GM12878 (cell line): ENCODE results near the gene ART4. TPM values are rescaled to one million over a fixed set of nuclear protein-coding genes. Genes with fewer than 3 reads are reported as not detected.

Experiments
- ATAC-seq: fragments of 200-7000 bp; cut with Tn5 transposase; 3 replicates; pipeline ENCODE4 v1.9.1; 2020; ENCODE audit warnings: mild to moderate bottlenecking, moderate library complexity
- BruUV-seq: library from RNA; stranded (reverse); fragments of 400-500 nt; replicated peaks from 2 replicates; lab custom pipeline; 2021; lab: Mats Ljungman, UMichigan
- CTCF ChIA-PET: fragments of 300-600 bp; sonication (Branson Sonifier 250); formaldehyde crosslinking; extraction: SDS; loops from one replicate; lab custom pipeline; 2021; ENCODE audit warnings: inconsistent platforms; lab: Yijun Ruan, JAX
- POLR2A ChIA-PET: fragments of 350-600 bp; formaldehyde crosslinking; extraction: SDS; loops from one replicate; lab custom pipeline; 2021; ENCODE audit warnings: inconsistent platforms; lab: Charles Lee
- RAD21 ChIA-PET: fragments of 300-600 bp; sonication (Branson Sonifier 250); formaldehyde crosslinking; loops from one replicate; lab custom pipeline; 2023; ENCODE audit warnings: antibody characterized with exemption; ENCODE audit not compliant: unreplicated experiment; lab: Charles Lee
- SMC1A ChIA-PET: fragments of 300-600 bp; sonication (Branson Sonifier 250); formaldehyde crosslinking; loops from one replicate; lab custom pipeline; 2023; ENCODE audit not compliant: unreplicated experiment, uncharacterized antibody; lab: Charles Lee
- DNase-seq: peaks from one replicate; pipeline ENCODE4 v3.0.0-alpha.2; 2011; ENCODE audit warnings: low read depth, low spot score
- FAIRE-seq: peaks from 3 replicates; lab custom pipeline; 2011; peaks lifted over from hg19 to GRCh38; lab: Jason Lieb, UNC
- H2AFZ ChIP-seq: 2 replicates; pipeline ENCODE4 v1.6.0; 2011; ENCODE audit warnings: low read depth, low read length, control low read depth; ENCODE audit not compliant: control insufficient read depth
- H3K27ac ChIP-seq: 2 replicates; pipeline ENCODE4 v1.5.1; 2011; ENCODE audit warnings: control low read depth; ENCODE audit not compliant: control insufficient read depth, insufficient read depth
- H3K27me3 ChIP-seq, 2 experiments: replicated peaks in 1 of 2; 2 replicates each; pipeline versions ENCODE4 v1.6.0 to v1.6.1; 2011; ENCODE audit warnings: low read length in 1 of 2; ENCODE audit not compliant: control insufficient read depth in 2 of 2, insufficient read depth in 2 of 2
- H3K36me3 ChIP-seq, 2 experiments: 2 replicates each; pipeline ENCODE4 v1.5.1; 2011; ENCODE audit warnings: low read length in 1 of 2; ENCODE audit not compliant: control insufficient read depth in 2 of 2, insufficient read depth in 2 of 2
- H3K4me1 ChIP-seq: 2 replicates; pipeline ENCODE4 v1.6.1; 2011; ENCODE audit warnings: mild to moderate bottlenecking, low read length, moderate library complexity, mixed read lengths; ENCODE audit not compliant: control insufficient read depth, insufficient read depth
- H3K4me2 ChIP-seq: 2 replicates; pipeline ENCODE4 v1.6.0; 2011; ENCODE audit warnings: control low read depth; ENCODE audit not compliant: control insufficient read depth, insufficient read depth
- H3K4me3 ChIP-seq: fragments of 200-600 bp; sonication (generic); 2 replicates; pipeline ENCODE4 v1.5.1; 2016
- H3K79me2 ChIP-seq: 2 replicates; pipeline ENCODE4 v1.6.0; 2011; ENCODE audit warnings: low read length; ENCODE audit not compliant: control insufficient read depth, insufficient read depth
- H3K9ac ChIP-seq: 2 replicates; pipeline ENCODE4 v1.8.0; 2011; ENCODE audit warnings: low read length, control low read depth, mixed read lengths; ENCODE audit not compliant: control insufficient read depth, insufficient read depth
- H3K9me3 ChIP-seq: replicated peaks from 3 replicates; pipeline ENCODE4 v1.5.1; 2011; ENCODE audit warnings: mild to moderate bottlenecking, low read length; ENCODE audit not compliant: control insufficient read depth, insufficient read depth
- H4K20me1 ChIP-seq: 2 replicates; pipeline ENCODE4 v1.6.0; 2011; ENCODE audit not compliant: control insufficient read depth, insufficient read depth
- ATF7 ChIP-seq: fragments of 450-650 bp; IDR thresholded peaks from 2 replicates; pipeline ENCODE4 v1.6.1; 2016; ENCODE audit warnings: low read depth, mild to moderate bottlenecking
- MYC ChIP-seq: IDR thresholded peaks from 2 replicates; pipeline ENCODE4 v1.6.1; 2011; ENCODE audit warnings: mild to moderate bottlenecking, low read length, moderate library complexity, inconsistent platforms; ENCODE audit not compliant: insufficient read depth, insufficient replicate concordance, insufficient read length, severe bottlenecking
- RAD21 ChIP-seq: IDR thresholded peaks from 2 replicates; pipeline ENCODE4 v1.6.1; 2011; ENCODE audit warnings: mild to moderate bottlenecking, low read depth, low read length, moderate library complexity; ENCODE audit not compliant: insufficient read depth
- WGBS: methylation state at CpG from one replicate; pipeline ENCODE4 v1.1.6; 2016; ENCODE audit warnings: low lambda C conversion rate; ENCODE audit not compliant: insufficient replicate concordance, insufficient coverage; ENCODE audit errors: missing lambda C conversion rate; 5-methylcytosine and 5-hydroxymethylcytosine counted together
- in situ Hi-C: fragments of 300-500 bp; cut with MboI; formaldehyde crosslinking; loops from 9 replicates; pipeline ENCODE4 v1.14.3; 2018; ENCODE audit warnings: mixed read lengths
- intact Hi-C: fragments of 100-400 bp; cut with micrococcal nuclease; formaldehyde crosslinking; loops from one replicate; pipeline ENCODE4 v1.14.2; 2022; ENCODE audit not compliant: unreplicated experiment
- polyA plus RNA-seq, 11 experiments: library from polyadenylated mRNA; depleted of rRNA in 4 of 11; unstranded in 6 of 11; stranded (reverse) in 5 of 11; fragments of >200 nt; fragmentation: Nextera tagmentation in 4 of 11; fragmentation: Illumina TruSeq in 1 of 11; extraction: Ambion mirVana in 4 of 11; extraction: Trizol in 1 of 11; gene quantifications; 1 replicate in 1 of 11; 2 replicates in 10 of 11; pipeline versions ENCODE4 v1.2.1 to v1.2.3, GENCODE V29; 2011 to 2016; ENCODE audit warnings: inconsistent platforms in 2 of 11, missing spikeins in 2 of 11, low read depth in 1 of 11
- total RNA-seq, 4 experiments: library from RNA; depleted of rRNA in 3 of 4; stranded (reverse); fragments of >200 nt in 3 of 4; fragmentation: Illumina TruSeq in 1 of 4; extraction: Trizol in 1 of 4; gene quantifications; 2 replicates each; pipeline versions ENCODE4 v1.2.1 to v1.2.3, GENCODE V29; 2013 to 2021
- TF ChIP-seq, protein P1 (sequence below): IDR thresholded peaks from 2 replicates; pipeline ENCODE4 v1.6.1; 2012; ENCODE audit warnings: low read depth, low read length, improper control_type of control experiment
- TF ChIP-seq, protein P2 (sequence below): IDR thresholded peaks from 2 replicates; pipeline ENCODE4 v1.6.1; 2011; ENCODE audit warnings: borderline replicate concordance, low read depth, mild to moderate bottlenecking, moderate library complexity, low read length; ENCODE audit not compliant: insufficient read depth, poor library complexity, severe bottlenecking
- TF ChIP-seq, protein P3 (sequence below), 3 experiments: IDR thresholded peaks in 2 of 3; conservative IDR thresholded peaks in 1 of 3; 2 replicates each; pipeline ENCODE4 v1.5.1; 2011; ENCODE audit warnings: low read depth in 3 of 3, low read length in 3 of 3, mild to moderate bottlenecking in 3 of 3, control low read depth in 2 of 3, moderate library complexity in 2 of 3, inconsistent platforms in 1 of 3, mixed read lengths in 1 of 3; ENCODE audit not compliant: control insufficient read depth in 2 of 3, insufficient read depth in 1 of 3; ENCODE audit errors: extremely low read depth in 1 of 3

Gene ART4
- total and polyA plus RNA-seq, 10 of the 15 experiments (the other 5 are each of a cell fraction or from before 2014, with no cell fraction given): 0.02 TPM; not detected in 9

DNA sequence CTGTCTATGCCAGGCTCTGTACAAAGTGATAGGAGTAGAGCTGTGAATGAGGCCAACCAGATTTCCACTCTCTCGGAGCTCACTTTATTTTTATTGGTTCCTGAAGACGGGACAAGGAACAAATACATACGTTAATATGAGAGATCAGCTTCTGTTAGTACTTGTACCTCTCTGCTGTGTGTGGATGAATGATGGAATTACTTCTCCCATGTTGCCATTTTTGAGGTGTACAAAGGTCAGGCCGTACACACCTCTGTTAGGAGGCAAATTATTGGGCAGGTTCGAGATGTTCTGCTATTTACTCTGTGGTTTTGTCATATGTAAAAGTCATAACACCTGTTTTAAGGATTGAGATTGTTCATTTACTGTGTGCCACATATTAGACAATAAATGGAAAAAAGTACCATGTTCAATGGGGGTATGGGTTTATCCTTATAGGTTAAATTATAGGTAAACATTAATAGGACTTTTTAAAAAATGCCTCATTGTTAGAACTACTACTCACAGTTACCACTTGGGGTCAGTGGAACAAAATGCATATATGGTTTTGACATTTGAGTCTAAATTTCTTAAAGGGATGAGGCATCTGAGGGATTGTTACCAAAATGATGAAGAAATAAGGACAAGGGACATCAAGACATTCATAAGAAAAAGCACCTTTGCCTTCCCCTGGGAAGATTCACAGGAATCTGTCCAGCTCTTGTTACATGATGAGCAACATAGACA lies 66.9 kb downstream of the ART4 start:
- DNase-seq (no peak), ATAC-seq (no peak), FAIRE-seq (no peak)
- no peaks in the 10 kb centered on the region for H3K9me3 ChIP-seq
- peaks cover 15% of the 10 kb centered on the region for H3K79me2 ChIP-seq
- RAD21 ChIA-PET: interaction anchor here (0.7 to 9.5 kb wide), 3 partner anchors 19 to 219 kb away, joined by 3 to 89 read pairs (median 6); partner anchors contain the start of genes C12orf60 and WBP11
- CTCF ChIA-PET: interaction anchor here (0.7 to 2.6 kb wide), 13 partner anchors 8 to 538 kb away, joined by 3 to 11 read pairs (median 4); partner anchors contain the start of genes C12orf60 and WBP11
- in situ Hi-C loops: loop anchor here (10.0 to 25.0 kb wide), 3 partner anchors 178 to 1964 kb away; partner anchors contain the start of genes DDX47 and STRAP
- no peak overlapping the region for H3K27ac ChIP-seq
- H3K27me3 ChIP-seq: no peaks in the 10 kb centered on the region
- WGBS: 79% methylated on average over 5 of the region's 5 CpGs
- H3K9ac ChIP-seq: no peak overlapping the region
- H3K4me3 ChIP-seq: no peak overlapping the region
- POLR2A ChIA-PET: interaction anchor here (0.8 to 4.3 kb wide), 2 partner anchors 26 to 28 kb away, joined by 4 to 24 read pairs; partner anchors contain the start of genes C12orf60 and WBP11
- H3K4me1 ChIP-seq: peaks cover 5% of the 10 kb centered on the region
- TF ChIP-seq, protein P1, sequence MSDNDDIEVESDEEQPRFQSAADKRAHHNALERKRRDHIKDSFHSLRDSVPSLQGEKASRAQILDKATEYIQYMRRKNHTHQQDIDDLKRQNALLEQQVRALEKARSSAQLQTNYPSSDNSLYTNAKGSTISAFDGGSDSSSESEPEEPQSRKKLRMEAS: no peak
- TF ChIP-seq, protein P2, sequence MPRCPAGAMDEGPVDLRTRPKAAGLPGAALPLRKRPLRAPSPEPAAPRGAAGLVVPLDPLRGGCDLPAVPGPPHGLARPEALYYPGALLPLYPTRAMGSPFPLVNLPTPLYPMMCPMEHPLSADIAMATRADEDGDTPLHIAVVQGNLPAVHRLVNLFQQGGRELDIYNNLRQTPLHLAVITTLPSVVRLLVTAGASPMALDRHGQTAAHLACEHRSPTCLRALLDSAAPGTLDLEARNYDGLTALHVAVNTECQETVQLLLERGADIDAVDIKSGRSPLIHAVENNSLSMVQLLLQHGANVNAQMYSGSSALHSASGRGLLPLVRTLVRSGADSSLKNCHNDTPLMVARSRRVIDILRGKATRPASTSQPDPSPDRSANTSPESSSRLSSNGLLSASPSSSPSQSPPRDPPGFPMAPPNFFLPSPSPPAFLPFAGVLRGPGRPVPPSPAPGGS: no peak
- peak; percentile 59 for TF ChIP-seq RAD21
- no peak for TF ChIP-seq MYC
- TF ChIP-seq ATF7: no peak
- TF ChIP-seq, protein P3, sequence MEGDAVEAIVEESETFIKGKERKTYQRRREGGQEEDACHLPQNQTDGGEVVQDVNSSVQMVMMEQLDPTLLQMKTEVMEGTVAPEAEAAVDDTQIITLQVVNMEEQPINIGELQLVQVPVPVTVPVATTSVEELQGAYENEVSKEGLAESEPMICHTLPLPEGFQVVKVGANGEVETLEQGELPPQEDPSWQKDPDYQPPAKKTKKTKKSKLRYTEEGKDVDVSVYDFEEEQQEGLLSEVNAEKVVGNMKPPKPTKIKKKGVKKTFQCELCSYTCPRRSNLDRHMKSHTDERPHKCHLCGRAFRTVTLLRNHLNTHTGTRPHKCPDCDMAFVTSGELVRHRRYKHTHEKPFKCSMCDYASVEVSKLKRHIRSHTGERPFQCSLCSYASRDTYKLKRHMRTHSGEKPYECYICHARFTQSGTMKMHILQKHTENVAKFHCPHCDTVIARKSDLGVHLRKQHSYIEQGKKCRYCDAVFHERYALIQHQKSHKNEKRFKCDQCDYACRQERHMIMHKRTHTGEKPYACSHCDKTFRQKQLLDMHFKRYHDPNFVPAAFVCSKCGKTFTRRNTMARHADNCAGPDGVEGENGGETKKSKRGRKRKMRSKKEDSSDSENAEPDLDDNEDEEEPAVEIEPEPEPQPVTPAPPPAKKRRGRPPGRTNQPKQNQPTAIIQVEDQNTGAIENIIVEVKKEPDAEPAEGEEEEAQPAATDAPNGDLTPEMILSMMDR (IDR thresholded peaks at IDR 0.05 in 2 of 3, conservative IDR thresholded peaks at IDR 0.05 in 1 of 3; ENCODE audit: control insufficient read depth in 2 of 3, extremely low read depth in 1 of 3, insufficient read depth in 1 of 3, low read depth in 3 of 3, low read length in 3 of 3): peak; percentile 22 to 49 (median 41); a peak in 3 of 6 replicates
- intact Hi-C loops: no loop called here
- H3K4me2 ChIP-seq: peak overlapping the region; percentile 95
- H3K36me3 ChIP-seq: no peaks in the 10 kb centered on the region
- H4K20me1 ChIP-seq: no peaks in the 10 kb centered on the region
- SMC1A ChIA-PET: interaction anchor here (0.8 to 4.4 kb wide), 7 partner anchors 24 to 219 kb away, joined by 4 to 29 read pairs (median 4); no protein-coding TSS in a partner anchor
- BruUV-seq: no TSS peak
- H2AFZ ChIP-seq: no peak overlapping the region
